GM21528 (cell line): Measurements from ENCODE around the gene GLTPD2.

ENCODE experiments used
- ATAC-seq: cut with Tn5 transposase; IDR thresholded peaks from one replicate; pipeline ENCODE4 v1.9.1; 2021; ENCODE audit warnings: mild to moderate bottlenecking, moderate library complexity; ENCODE audit not compliant: unreplicated experiment, low FRiP score

Gene GLTPD2

GRCh38 chr17:4769628-4770027, 19.1 kb upstream of the GLTPD2 start:
- no peak for ATAC-seq

GRCh38 chr17:4771519-4772234, 17.1 kb upstream of the GLTPD2 start, which contains the start of gene TM4SF5:
Gene TM4SF5, plus strand, starts transcription at chr17:4771886. Its CDS starts 37 bp downstream, at chr17:4771923.
- ATAC-seq, result no peak

GRCh38 chr17:4772235-4772613, 16.5 kb upstream of the GLTPD2 start:
- no peak for ATAC-seq

- no peak for ATAC-seq
Measured at GRCh38 chr17:4777969-4778760, 10.6 kb upstream of the GLTPD2 start.

GRCh38 chr17:4780325-4780955, 8.3 kb upstream of the GLTPD2 start:
- no peak for ATAC-seq

- no peak for ATAC-seq
Measured at GRCh38 chr17:4782652-4783051, 6.1 kb upstream of the GLTPD2 start.

- no peak for ATAC-seq
Measured at GRCh38 chr17:4785311-4786105, 3.3 kb upstream of the GLTPD2 start.

GRCh38 chr17:4786106-4786511, 2.7 kb upstream of the GLTPD2 start, which contains the start of gene VMO1:
Gene VMO1, minus strand, starts transcription at chr17:4786364. Its CDS starts 12 bp downstream, at chr17:4786352.
- ATAC-seq, result no peak

- no peak for ATAC-seq
Measured at GRCh38 chr17:4786516-4786915, 2.2 kb upstream of the GLTPD2 start.

GRCh38 chr17:4788159-4788806, 481 bp upstream of the GLTPD2 start:
- no peak for ATAC-seq

- no peak for ATAC-seq
Measured at GRCh38 chr17:4789701-4789950, 862 bp downstream of the GLTPD2 start.

- peak; percentile 81 for ATAC-seq
Measured at GRCh38 chr17:4789951-4790704, 1.4 kb downstream of the GLTPD2 start.

- no peak for ATAC-seq
Measured at GRCh38 chr17:4790705-4791088, 1.9 kb downstream of the GLTPD2 start.

- ATAC-seq, result no peak
Measured at GRCh38 chr17:4795168-4795567, 6.4 kb downstream of the GLTPD2 start.

GRCh38 chr17:4796552-4796920, 7.8 kb downstream of the GLTPD2 start:
- ATAC-seq, result no peak

- no peak for ATAC-seq
Measured at GRCh38 chr17:4800462-4801196, 11.9 kb downstream of the GLTPD2 start.

GRCh38 chr17:4802228-4802627, 13.5 kb downstream of the GLTPD2 start, which contains the start of gene C17orf114:
Gene C17orf114, minus strand, starts transcription at chr17:4802328.
- no peak for ATAC-seq

- ATAC-seq, result peak; percentile 26
Measured at GRCh38 chr17:4806456-4806776, 17.7 kb downstream of the GLTPD2 start.
